ENCODE results near the gene CACNB4. TPM values are rescaled to one million over a fixed set of nuclear protein-coding genes. Genes with fewer than 3 reads are reported as not detected.

The CACNB4 gene
- total and polyA plus RNA-seq, 9 of the 15 experiments (the other 6 are each of a cell fraction or from before 2014, with no cell fraction given) = 0.01 to 0.20 (median 0.04) TPM; not detected in 1

DNA sequence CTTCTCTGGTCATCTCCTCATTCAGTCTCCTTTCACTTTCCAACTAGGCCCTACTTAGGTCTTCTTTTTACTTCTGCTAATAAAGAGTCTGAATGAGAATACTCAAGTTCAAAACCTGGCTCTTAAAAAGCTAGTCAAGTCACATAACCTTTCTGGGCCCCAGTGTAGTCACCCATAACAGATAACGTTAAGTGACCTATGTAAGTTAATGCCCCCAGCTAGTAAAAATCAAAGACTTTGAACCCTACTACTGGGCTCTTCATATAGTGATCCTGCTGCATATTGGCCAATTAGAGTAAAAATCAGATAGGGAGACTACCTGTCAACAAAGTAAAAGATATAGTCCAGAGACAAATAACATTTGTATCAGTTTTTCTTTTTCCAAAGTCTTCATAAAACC, 288.4 kb downstream of the CACNB4 start:
- H3K9me3 ChIP-seq (replicated peaks; ENCODE audit: control insufficient read depth, insufficient read depth, low read depth, low read length) = no peaks in the 10 kb centered on the region
- no peaks in the 10 kb centered on the region for H3K9me1 ChIP-seq (ENCODE audit: control insufficient read depth, insufficient read depth, low read length)
- intact Hi-C loops (cut with micrococcal nuclease) = no loop called here
- ATAC-seq (no peak), DNase-seq (ENCODE audit: extremely low read depth in 1 of 4, low spot score in 3 of 4) (no peak), FAIRE-seq (no peak)
- WGBS (ENCODE audit: insufficient coverage, low coverage, missing lambda C conversion rate) = 69% methylated on average over 1 of the region's 1 CpG
- CTCF ChIA-PET (ENCODE audit: low intra/inter-chr PET ratio) = no interaction called here
- TF ChIP-seq, protein P1, sequence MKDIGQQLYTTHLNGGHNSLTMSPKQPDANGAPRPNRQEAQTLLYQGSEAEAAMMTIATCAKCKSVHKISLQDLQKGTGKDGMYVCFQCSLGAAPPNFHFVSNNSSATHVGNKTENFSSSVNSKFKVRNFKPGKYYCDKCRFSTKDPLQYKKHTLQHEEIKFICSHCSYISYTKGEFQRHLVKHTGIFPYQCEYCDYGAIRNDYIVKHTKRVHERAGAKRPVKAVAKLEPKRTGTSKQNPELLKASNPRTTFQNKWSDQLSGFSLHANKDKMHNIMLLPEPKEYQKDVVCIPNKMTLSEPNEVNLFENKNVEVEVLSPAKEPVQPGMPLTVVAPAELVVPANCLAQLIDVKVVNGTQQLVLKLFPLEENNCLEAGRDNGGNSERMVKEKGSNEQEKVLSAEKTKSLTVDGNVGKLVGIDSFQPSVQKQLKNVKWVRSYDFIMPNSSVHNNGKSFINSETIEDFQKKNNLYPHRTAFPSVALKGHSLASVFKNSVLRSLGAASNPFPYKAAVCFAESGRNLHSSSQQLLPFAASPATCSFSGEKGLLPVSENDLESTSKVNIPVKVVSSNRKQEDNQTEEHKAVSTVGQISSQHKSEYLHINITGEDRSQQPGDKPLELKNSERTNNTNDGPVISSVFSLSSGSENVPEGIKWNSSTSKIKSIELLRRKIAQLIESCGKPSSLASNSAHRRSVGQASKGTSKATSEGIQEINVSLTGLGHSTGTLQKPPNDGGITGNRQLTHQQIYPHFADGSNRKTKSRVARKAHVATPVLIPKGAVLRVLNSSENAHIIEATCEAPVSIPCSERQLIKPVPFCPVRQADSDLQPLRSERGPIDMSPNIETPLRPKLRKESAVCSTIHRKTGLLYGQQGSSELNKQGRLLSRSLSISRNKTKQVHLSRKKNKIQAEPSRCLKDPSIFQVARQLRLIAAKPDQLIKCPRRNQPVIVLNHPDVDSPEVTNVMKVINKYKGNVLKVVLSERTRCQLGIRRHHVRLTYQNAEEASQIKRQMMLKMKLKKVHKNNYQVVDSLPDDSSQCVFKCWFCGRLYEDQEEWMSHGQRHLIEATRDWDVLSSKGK (CRISPR knock-in tag; IDR thresholded peaks at IDR 0.05) = no peak
- TF ChIP-seq YBX1 (IDR thresholded peaks at IDR 0.05) = no peak
- no peak for TF ChIP-seq ZZZ3 (IDR thresholded peaks at IDR 0.05)
- TF ChIP-seq, protein P2, sequence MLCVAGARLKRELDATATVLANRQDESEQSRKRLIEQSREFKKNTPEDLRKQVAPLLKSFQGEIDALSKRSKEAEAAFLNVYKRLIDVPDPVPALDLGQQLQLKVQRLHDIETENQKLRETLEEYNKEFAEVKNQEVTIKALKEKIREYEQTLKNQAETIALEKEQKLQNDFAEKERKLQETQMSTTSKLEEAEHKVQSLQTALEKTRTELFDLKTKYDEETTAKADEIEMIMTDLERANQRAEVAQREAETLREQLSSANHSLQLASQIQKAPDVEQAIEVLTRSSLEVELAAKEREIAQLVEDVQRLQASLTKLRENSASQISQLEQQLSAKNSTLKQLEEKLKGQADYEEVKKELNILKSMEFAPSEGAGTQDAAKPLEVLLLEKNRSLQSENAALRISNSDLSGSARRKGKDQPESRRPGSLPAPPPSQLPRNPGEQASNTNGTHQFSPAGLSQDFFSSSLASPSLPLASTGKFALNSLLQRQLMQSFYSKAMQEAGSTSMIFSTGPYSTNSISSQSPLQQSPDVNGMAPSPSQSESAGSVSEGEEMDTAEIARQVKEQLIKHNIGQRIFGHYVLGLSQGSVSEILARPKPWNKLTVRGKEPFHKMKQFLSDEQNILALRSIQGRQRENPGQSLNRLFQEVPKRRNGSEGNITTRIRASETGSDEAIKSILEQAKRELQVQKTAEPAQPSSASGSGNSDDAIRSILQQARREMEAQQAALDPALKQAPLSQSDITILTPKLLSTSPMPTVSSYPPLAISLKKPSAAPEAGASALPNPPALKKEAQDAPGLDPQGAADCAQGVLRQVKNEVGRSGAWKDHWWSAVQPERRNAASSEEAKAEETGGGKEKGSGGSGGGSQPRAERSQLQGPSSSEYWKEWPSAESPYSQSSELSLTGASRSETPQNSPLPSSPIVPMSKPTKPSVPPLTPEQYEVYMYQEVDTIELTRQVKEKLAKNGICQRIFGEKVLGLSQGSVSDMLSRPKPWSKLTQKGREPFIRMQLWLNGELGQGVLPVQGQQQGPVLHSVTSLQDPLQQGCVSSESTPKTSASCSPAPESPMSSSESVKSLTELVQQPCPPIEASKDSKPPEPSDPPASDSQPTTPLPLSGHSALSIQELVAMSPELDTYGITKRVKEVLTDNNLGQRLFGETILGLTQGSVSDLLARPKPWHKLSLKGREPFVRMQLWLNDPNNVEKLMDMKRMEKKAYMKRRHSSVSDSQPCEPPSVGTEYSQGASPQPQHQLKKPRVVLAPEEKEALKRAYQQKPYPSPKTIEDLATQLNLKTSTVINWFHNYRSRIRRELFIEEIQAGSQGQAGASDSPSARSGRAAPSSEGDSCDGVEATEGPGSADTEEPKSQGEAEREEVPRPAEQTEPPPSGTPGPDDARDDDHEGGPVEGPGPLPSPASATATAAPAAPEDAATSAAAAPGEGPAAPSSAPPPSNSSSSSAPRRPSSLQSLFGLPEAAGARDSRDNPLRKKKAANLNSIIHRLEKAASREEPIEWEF (CRISPR knock-in tag; IDR thresholded peaks at IDR 0.05) = no peak
- TF ChIP-seq, protein P3, sequence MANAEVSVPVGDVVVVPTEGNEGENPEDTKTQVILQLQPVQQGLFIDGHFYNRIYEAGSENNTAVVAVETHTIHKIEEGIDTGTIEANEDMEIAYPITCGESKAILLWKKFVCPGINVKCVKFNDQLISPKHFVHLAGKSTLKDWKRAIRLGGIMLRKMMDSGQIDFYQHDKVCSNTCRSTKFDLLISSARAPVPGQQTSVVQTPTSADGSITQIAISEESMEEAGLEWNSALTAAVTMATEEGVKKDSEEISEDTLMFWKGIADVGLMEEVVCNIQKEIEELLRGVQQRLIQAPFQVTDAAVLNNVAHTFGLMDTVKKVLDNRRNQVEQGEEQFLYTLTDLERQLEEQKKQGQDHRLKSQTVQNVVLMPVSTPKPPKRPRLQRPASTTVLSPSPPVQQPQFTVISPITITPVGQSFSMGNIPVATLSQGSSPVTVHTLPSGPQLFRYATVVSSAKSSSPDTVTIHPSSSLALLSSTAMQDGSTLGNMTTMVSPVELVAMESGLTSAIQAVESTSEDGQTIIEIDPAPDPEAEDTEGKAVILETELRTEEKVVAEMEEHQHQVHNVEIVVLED (CRISPR knock-in tag; IDR thresholded peaks at IDR 0.05) = no peak
- H3K4me3 ChIP-seq = no peak overlapping the region
- H3K4me2 ChIP-seq (ENCODE audit: insufficient read depth, low read length) = no peak overlapping the region
- no peak overlapping the region for H3K27ac ChIP-seq (ENCODE audit: extremely low read depth, low read depth, low read length)
- no peak overlapping the region for H2AFZ ChIP-seq (ENCODE audit: low read depth, low read length)
- in situ Hi-C loops (cut with MboI) = no loop called here
- no peaks in the 10 kb centered on the region for H4K20me1 ChIP-seq (replicated peaks; ENCODE audit: control insufficient read depth, insufficient read depth, low read length)
- H3K4me1 ChIP-seq (replicated peaks in 1 of 2; ENCODE audit: control insufficient read depth in 2 of 2, insufficient read depth in 2 of 2, low read length in 2 of 2) = peaks cover 0 to 3% of the 10 kb centered on the region in 2 experiments; a peak in 2 of 5 replicates
- H3K27me3 ChIP-seq (ENCODE audit: control insufficient read depth in 2 of 2, insufficient read depth in 2 of 2, low read length in 2 of 2) = no peaks in the 10 kb centered on the region
- peaks cover 79% of the 10 kb centered on the region for H3K36me3 ChIP-seq (ENCODE audit: control insufficient read depth, insufficient read depth, low read length)
- BruUV-seq (replicated peaks) = no TSS peak
- POLR2A ChIA-PET = interaction anchor here (0.9 kb wide), 1 partner anchor 10 kb away, joined by 3 read pairs; no protein-coding TSS in a partner anchor
- H3K9ac ChIP-seq (ENCODE audit: insufficient read depth in 1 of 2, low read depth in 2 of 2, low read length in 2 of 2) = no peak overlapping the region
- peaks cover 17% of the 10 kb centered on the region for H3K79me2 ChIP-seq (ENCODE audit: control insufficient read depth, insufficient read depth, low read length)

Data from K562 (cell line).